ENCODE results near the gene INKA1. TPM values are rescaled to one million over a fixed set of nuclear protein-coding genes. Genes with fewer than 3 reads are reported as not detected.

Gene INKA1
- 1 to 10 TPM; 1.8 to 4.4 TPM for total RNA-seq
- polyA plus RNA-seq = 1 to 10 TPM in 1 of 3 donors, under 1 TPM in 2; 0.33 to 3.5 (median 0.44) TPM
- total RNA-seq = 0 to 1.6 (median 0.85) reads per million in 6 experiments

- H3K27me3 Mint-ChIP-seq = peaks cover 2 to 11% (median 9%) of the 10 kb centered on the region in 5 donors
- peak; percentile 79 to 82 for ATAC-seq
- POLR2A ChIA-PET = interaction anchor here (0.6 to 8.3 kb wide), 19 partner anchors 12 to 333 kb away, joined by 3 to 124 read pairs (median 4); partner anchors contain the start of genes AMIGO3, GMPPB, IP6K1 and RBM6
- peak within 1 kb of the TSS; percentile 71 to 95 (median 92) for H3K4me3 Mint-ChIP-seq
- H3K36me3 Mint-ChIP-seq = peaks cover 0 to 2% (median 0%) of the 10 kb centered on the region in 3 donors
- peak; percentile 79 to 94 (median 88) for DNase-seq
- no peaks in the 10 kb centered on the region for H3K9me3 Mint-ChIP-seq
- H3K4me1 Mint-ChIP-seq = peaks cover 24 to 50% (median 48%) of the 10 kb centered on the region in 4 donors
- peak within 1 kb of the TSS; percentile 86 to 98 (median 94) for H3K27ac Mint-ChIP-seq
These were observed at the start of gene INKA1 for GRCh38 chr3:49802719-49803464. Gene INKA1 (plus strand): TSS chr3:49803261. CDS start chr3:49803393, 132 bp downstream.

GRCh38 chr3:49754536-49754935 lies 48.5 kb upstream of the INKA1 start:
- H3K4me1 Mint-ChIP-seq = peaks cover 31 to 49% (median 47%) of the 10 kb centered on the region in 4 donors
- DNase-seq (no peak), ATAC-seq (no peak)
- no peaks in the 10 kb centered on the region for H3K9me3 Mint-ChIP-seq
- H3K4me3 Mint-ChIP-seq = no peak overlapping the region
- peak overlapping the region in 1 of 10 donors; percentile 27 for H3K27ac Mint-ChIP-seq
- peaks cover 0 to 40% (median 4%) of the 10 kb centered on the region in 3 donors for H3K36me3 Mint-ChIP-seq
- H3K27me3 Mint-ChIP-seq = no peaks in the 10 kb centered on the region
- POLR2A ChIA-PET = no interaction called here

- POLR2A ChIA-PET = interaction anchor here (0.6 kb wide), 1 partner anchor 1617 kb away, joined by 3 read pairs; no protein-coding TSS in a partner anchor
- peaks cover 32 to 55% (median 51%) of the 10 kb centered on the region in 4 donors for H3K4me1 Mint-ChIP-seq
- no peak for ATAC-seq
- no peaks in the 10 kb centered on the region for H3K9me3 Mint-ChIP-seq
- DNase-seq = no peak
- peaks cover 0 to 45% (median 4%) of the 10 kb centered on the region in 3 donors for H3K36me3 Mint-ChIP-seq
- no peak overlapping the region for H3K4me3 Mint-ChIP-seq
- peak overlapping the region in 1 of 10 donors; percentile 6 for H3K27ac Mint-ChIP-seq
- no peaks in the 10 kb centered on the region for H3K27me3 Mint-ChIP-seq
These were observed 47.0 kb upstream of the INKA1 start for GRCh38 chr3:49756036-49756435.

- H3K27me3 Mint-ChIP-seq = no peaks in the 10 kb centered on the region
- H3K36me3 Mint-ChIP-seq = peaks cover 0 to 43% (median 0%) of the 10 kb centered on the region in 3 donors
- no peak for DNase-seq
- no peak overlapping the region for H3K4me3 Mint-ChIP-seq
- no peak overlapping the region for H3K27ac Mint-ChIP-seq
- POLR2A ChIA-PET = no interaction called here
- peaks cover 32 to 58% (median 53%) of the 10 kb centered on the region in 4 donors for H3K4me1 Mint-ChIP-seq
- H3K9me3 Mint-ChIP-seq = no peaks in the 10 kb centered on the region
- no peak for ATAC-seq
These were observed 45.9 kb upstream of the INKA1 start for GRCh38 chr3:49757197-49757596.

- ATAC-seq = no peak
- Mint-ChIP-seq H3K4me3 (no peak overlapping the region), H3K9me3 (no peaks in the 10 kb centered on the region), H3K27ac (peak overlapping the region in 4 of 10 donors; percentile 1 to 79 (median 25)), H3K4me1 (peaks cover 24 to 49% (median 42%) of the 10 kb centered on the region in 4 donors), H3K36me3 (peaks cover 0 to 40% (median 0%) of the 10 kb centered on the region in 3 donors), H3K27me3 (no peaks in the 10 kb centered on the region)
- POLR2A ChIA-PET = no interaction called here
- no peak for DNase-seq
These were observed 43.8 kb upstream of the INKA1 start for GRCh38 chr3:49759226-49759625.

- H3K36me3 Mint-ChIP-seq = peaks cover 0 to 52% (median 0%) of the 10 kb centered on the region in 3 donors
- no peak overlapping the region for H3K27ac Mint-ChIP-seq
- ATAC-seq (no peak), DNase-seq (no peak)
- H3K4me3 Mint-ChIP-seq = no peak overlapping the region
- POLR2A ChIA-PET = no interaction called here
- no peaks in the 10 kb centered on the region for H3K27me3 Mint-ChIP-seq
- no peaks in the 10 kb centered on the region for H3K9me3 Mint-ChIP-seq
- H3K4me1 Mint-ChIP-seq = peaks cover 17 to 40% (median 32%) of the 10 kb centered on the region in 4 donors
These were observed 41.4 kb upstream of the INKA1 start for GRCh38 chr3:49761661-49762060.

GRCh38 chr3:49763981-49764380 lies 39.1 kb upstream of the INKA1 start:
- H3K27me3 Mint-ChIP-seq = no peaks in the 10 kb centered on the region
- POLR2A ChIA-PET = no interaction called here
- H3K4me3 Mint-ChIP-seq = no peak overlapping the region
- H3K36me3 Mint-ChIP-seq = peaks cover 0 to 55% (median 0%) of the 10 kb centered on the region in 3 donors
- H3K27ac Mint-ChIP-seq = no peak overlapping the region
- DNase-seq = no peak
- no peaks in the 10 kb centered on the region for H3K9me3 Mint-ChIP-seq
- ATAC-seq = no peak
- H3K4me1 Mint-ChIP-seq = peaks cover 8 to 36% (median 23%) of the 10 kb centered on the region in 4 donors

- no peak overlapping the region for H3K4me3 Mint-ChIP-seq
- peak overlapping the region in 4 of 10 donors; percentile 2 to 11 (median 4) for H3K27ac Mint-ChIP-seq
- POLR2A ChIA-PET = interaction anchor here (1.8 kb wide), 1 partner anchor 17 kb away, joined by 5 read pairs; the partner anchor contains the start of gene IP6K1
These were observed 33.7 kb upstream of the INKA1 start for GRCh38 chr3:49769286-49769915.

GRCh38 chr3:49769926-49770325 lies 33.1 kb upstream of the INKA1 start:
- POLR2A ChIA-PET = interaction anchor here (1.8 kb wide), 1 partner anchor 17 kb away, joined by 5 read pairs; the partner anchor contains the start of gene IP6K1
- ATAC-seq (no peak), DNase-seq (no peak)
- H3K36me3 Mint-ChIP-seq = peaks cover 0 to 46% (median 4%) of the 10 kb centered on the region in 3 donors
- no peaks in the 10 kb centered on the region for H3K9me3 Mint-ChIP-seq
- peak overlapping the region in 3 of 10 donors; percentile 11 to 69 (median 17) for H3K27ac Mint-ChIP-seq
- H3K4me3 Mint-ChIP-seq = no peak overlapping the region
- no peaks in the 10 kb centered on the region for H3K27me3 Mint-ChIP-seq
- peaks cover 3 to 41% (median 25%) of the 10 kb centered on the region in 4 donors for H3K4me1 Mint-ChIP-seq

More at GRCh38 chr3:49769286-49769915, 33.7 kb upstream of the INKA1 start:
- Mint-ChIP-seq H3K36me3 (peaks cover 0 to 48% (median 4%) of the 10 kb centered on the region in 3 donors), H3K27me3 (no peaks in the 10 kb centered on the region), H3K9me3 (no peaks in the 10 kb centered on the region), H3K4me1 (peaks cover 6 to 40% (median 29%) of the 10 kb centered on the region in 4 donors)
- DNase-seq = no peak
- no peak for ATAC-seq

- no peak overlapping the region for H3K4me3 Mint-ChIP-seq
- H3K27ac Mint-ChIP-seq = no peak overlapping the region
- H3K9me3 Mint-ChIP-seq = no peaks in the 10 kb centered on the region
- H3K36me3 Mint-ChIP-seq = peaks cover 0 to 45% (median 4%) of the 10 kb centered on the region in 3 donors
- no peak for DNase-seq
- H3K27me3 Mint-ChIP-seq = no peaks in the 10 kb centered on the region
- H3K4me1 Mint-ChIP-seq = peaks cover 4 to 45% (median 31%) of the 10 kb centered on the region in 4 donors
- ATAC-seq = no peak
- POLR2A ChIA-PET = interaction anchor here (0.7 to 1.8 kb wide), 3 partner anchors 15 to 679 kb away, joined by 5 to 7 read pairs (median 7); partner anchors contain the start of gene IP6K1
These were observed 31.6 kb upstream of the INKA1 start for GRCh38 chr3:49771340-49771938.

- Mint-ChIP-seq H3K9me3 (no peaks in the 10 kb centered on the region), H3K27me3 (no peaks in the 10 kb centered on the region), H3K36me3 (peaks cover 0 to 56% (median 9%) of the 10 kb centered on the region in 3 donors), H3K4me3 (no peak overlapping the region), H3K27ac (no peak overlapping the region), H3K4me1 (peaks cover 4 to 50% (median 35%) of the 10 kb centered on the region in 4 donors)
- ATAC-seq (no peak), DNase-seq (no peak)
- POLR2A ChIA-PET = interaction anchor here (0.6 kb wide), 1 partner anchor 8 kb away, joined by 5 read pairs; no protein-coding TSS in a partner anchor
These were observed 30.4 kb upstream of the INKA1 start for GRCh38 chr3:49772703-49773102.

GRCh38 chr3:49775538-49775937 lies 27.5 kb upstream of the INKA1 start:
- Mint-ChIP-seq H3K36me3 (peaks cover 0 to 51% (median 5%) of the 10 kb centered on the region in 3 donors), H3K27me3 (no peaks in the 10 kb centered on the region), H3K9me3 (no peaks in the 10 kb centered on the region), H3K4me1 (peaks cover 13 to 49% (median 38%) of the 10 kb centered on the region in 4 donors), H3K4me3 (no peak overlapping the region), H3K27ac (peak overlapping the region in 4 of 10 donors; percentile 15 to 74 (median 46))
- DNase-seq (no peak), ATAC-seq (no peak)
- POLR2A ChIA-PET = interaction anchor here (1.1 kb wide), 1 partner anchor 10 kb away, joined by 3 read pairs; the partner anchor contains the start of gene IP6K1

Data from naive thymus-derived CD8-positive, alpha-beta T cell (primary cell).